AG09309 (cell line): Measurements from ENCODE around the gene ACTMAP.

ENCODE experiments used
- DNase-seq: peaks from one replicate; pipeline ENCODE4 v3.0.0-alpha.2; 2010; ENCODE audit warnings: low read depth
- H3K4me3 ChIP-seq: 2 replicates; pipeline ENCODE4 v1.5.1; 2011; ENCODE audit warnings: mild to moderate bottlenecking, low read depth, low read length, moderate library complexity; ENCODE audit not compliant: control insufficient read depth
- CTCF ChIP-seq: IDR thresholded peaks from 2 replicates; pipeline ENCODE4 v1.5.1; 2011; ENCODE audit warnings: mild to moderate bottlenecking, low read depth, low read length, inconsistent platforms; ENCODE audit not compliant: insufficient read depth, control insufficient read depth; ENCODE audit errors: missing control alignments

Gene ACTMAP

DNA sequence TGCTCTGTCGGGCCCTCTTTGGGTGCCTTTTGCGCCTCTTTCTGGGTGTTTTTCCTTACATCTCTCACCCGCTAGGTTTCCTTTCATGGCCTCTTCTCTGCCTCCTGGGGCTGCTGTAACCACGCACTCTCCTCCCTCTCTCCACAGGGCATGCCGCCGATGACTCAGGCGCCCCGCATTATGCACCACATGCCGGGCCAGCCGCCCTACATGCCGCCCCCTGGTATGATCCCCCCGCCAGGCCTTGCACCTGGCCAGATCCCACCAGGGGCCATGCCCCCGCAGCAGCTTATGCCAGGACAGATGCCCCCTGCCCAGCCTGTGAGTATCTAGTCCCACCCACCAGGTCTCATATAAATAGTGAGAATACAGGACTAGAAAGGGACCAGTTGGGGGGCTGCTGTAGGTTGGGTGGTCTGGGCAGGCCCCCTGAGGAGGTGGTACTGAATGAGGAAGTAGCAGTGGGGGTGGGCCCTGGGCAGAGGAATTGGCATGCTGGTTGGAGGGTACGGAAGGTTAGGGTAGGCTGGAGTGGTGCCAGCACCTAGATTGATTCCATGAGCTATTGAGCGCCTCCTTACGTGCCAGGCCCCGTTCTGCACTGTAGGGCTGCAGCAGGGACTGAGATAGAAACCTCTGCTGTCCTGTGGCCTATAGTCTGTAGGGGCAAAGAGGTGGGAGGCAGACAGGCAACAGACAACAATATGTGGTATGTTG, 12.6 kb upstream of the ACTMAP start:
- no peak for TF ChIP-seq CTCF
- DNase-seq = no peak
- no peak overlapping the region for H3K4me3 ChIP-seq

DNA sequence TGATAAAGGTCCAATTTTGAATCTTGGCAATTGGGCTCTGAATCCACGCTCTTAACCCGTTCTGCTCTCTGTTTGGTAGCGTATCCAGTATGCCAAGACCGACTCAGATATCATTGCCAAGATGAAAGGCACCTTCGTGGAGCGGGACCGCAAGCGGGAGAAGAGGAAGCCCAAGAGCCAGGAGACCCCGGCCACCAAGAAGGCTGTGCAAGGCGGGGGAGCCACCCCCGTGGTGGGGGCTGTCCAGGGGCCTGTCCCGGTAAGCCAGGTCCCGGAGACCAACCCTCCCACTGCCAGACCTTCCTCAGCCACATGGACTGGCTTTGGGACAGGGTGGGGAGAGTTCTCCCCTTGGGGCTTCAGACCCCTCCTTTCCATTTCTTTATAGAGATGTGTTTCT, 9.1 kb upstream of the ACTMAP start:
- TF ChIP-seq CTCF = no peak
- DNase-seq = no peak
- H3K4me3 ChIP-seq = no peak overlapping the region

- no peak for TF ChIP-seq CTCF
- DNase-seq = no peak
These were observed 8.2 kb upstream of the ACTMAP start for GRCh38 chr19:40758491-40758890.

GRCh38 chr19:40756502-40757110, 6.3 kb upstream of the ACTMAP start:
- no peak for DNase-seq
- no peak for TF ChIP-seq CTCF
- H3K4me3 ChIP-seq = no peak overlapping the region

More at GRCh38 chr19:40758491-40758890, 8.2 kb upstream of the ACTMAP start:
- no peak overlapping the region for H3K4me3 ChIP-seq

DNA sequence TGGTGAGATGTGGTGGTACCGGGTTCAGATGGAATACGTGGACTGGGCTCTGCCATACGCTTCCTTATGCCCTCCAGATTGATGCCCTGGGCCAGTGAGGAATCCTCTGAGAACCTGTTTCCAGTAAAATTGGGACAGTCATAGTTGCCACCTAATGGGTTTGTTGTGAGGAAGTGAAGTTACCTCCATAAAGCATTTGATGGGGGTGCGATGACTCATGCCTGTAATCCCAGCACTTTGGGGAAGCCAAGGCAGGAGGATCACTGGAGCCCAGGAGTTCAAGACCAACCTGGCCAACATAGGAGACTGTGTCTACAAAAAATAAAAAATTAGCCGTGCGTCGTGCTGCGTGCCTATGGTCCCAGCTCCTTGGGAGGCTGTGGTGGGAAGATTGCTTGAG, 5.5 kb upstream of the ACTMAP start:
- no peak overlapping the region for H3K4me3 ChIP-seq
- TF ChIP-seq CTCF = no peak
- no peak for DNase-seq

DNA sequence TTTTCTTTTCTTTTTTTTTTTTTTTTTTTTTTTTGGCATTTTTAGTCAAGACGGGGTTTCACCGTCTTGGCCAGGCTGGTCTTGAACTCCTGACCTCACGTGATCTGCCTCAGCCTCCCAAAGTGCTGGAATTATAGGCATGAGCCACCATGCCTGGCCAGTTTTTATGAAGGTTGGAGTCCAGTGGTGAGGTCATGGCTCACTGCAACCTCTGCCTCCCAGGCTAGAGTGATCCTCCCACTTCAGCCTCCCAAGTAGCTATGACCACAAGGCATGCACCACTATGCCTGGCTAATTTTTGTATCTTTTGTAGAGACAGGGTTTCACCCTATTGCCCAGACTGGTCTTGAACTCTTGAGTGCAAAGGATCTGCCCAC, 5.0 kb upstream of the ACTMAP start:
- no peak for DNase-seq
- no peak overlapping the region for H3K4me3 ChIP-seq
- no peak for TF ChIP-seq CTCF
